Cardiac muscle cell (in vitro differentiated cells and primary cell): Measurements from ENCODE around the gene HSD17B10. TPM values are rescaled to one million over a fixed set of nuclear protein-coding genes. Genes with fewer than 3 reads are reported as not detected.
"Not testable (repeated sequence)": the region's sequence is repeated elsewhere in the genome, so short reads cannot be mapped to it uniquely, and the experiment has no call there.

Source experiments
- DNase-seq, 2 donors: peaks; one replicate each; pipeline versions ENCODE4 v3.0.0 to v3.0.0-alpha.2; 2010 to 2017; ENCODE audit warnings: low read depth in 1 of 2, low spot score in 1 of 2
- H3K27ac ChIP-seq: fragments of 200-600 bp; sonication (generic); 2 replicates; pipeline ENCODE4 v1.5.1; 2016
- H3K27me3 ChIP-seq: fragments of 200-600 bp; sonication (generic); 2 replicates; pipeline ENCODE4 v1.6.0; 2016; ENCODE audit warnings: control low read depth
- H3K36me3 ChIP-seq: fragments of 200-600 bp; sonication (generic); 2 replicates; pipeline ENCODE4 v1.5.1; 2016; ENCODE audit warnings: control low read depth
- H3K4me1 ChIP-seq: fragments of 200-600 bp; sonication (generic); 2 replicates; pipeline ENCODE4 v1.8.1; 2017; ENCODE audit warnings: low read depth, mild to moderate bottlenecking, mixed run types
- H3K4me3 ChIP-seq: fragments of 200-600 bp; sonication (generic); 2 replicates; pipeline ENCODE4 v1.5.1; 2016; ENCODE audit warnings: mild to moderate bottlenecking
- H3K9me3 ChIP-seq: fragments of 200-600 bp; sonication (generic); 2 replicates; pipeline ENCODE4 v1.5.1; 2017; ENCODE audit warnings: low read depth, mild to moderate bottlenecking, control low read depth
- polyA plus RNA-seq: library from polyadenylated mRNA; unstranded; fragments of >200 nt; fragmentation: Nextera tagmentation; extraction: Ambion mirVana; gene quantifications from 2 replicates; pipeline ENCODE4 v1.2.1, GENCODE V29; 2016
- total RNA-seq: library from RNA; depleted of rRNA; stranded (reverse); fragments of >200 nt; gene quantifications from 2 replicates; pipeline ENCODE4 v1.2.3, GENCODE V29; 2016
- TF ChIP-seq, protein P1 (sequence below): IDR thresholded peaks from 2 replicates; pipeline ENCODE4 v1.5.1; 2012; ENCODE audit warnings: low read depth, mild to moderate bottlenecking, low read length

The HSD17B10 gene
- total and polyA plus RNA-seq, 2 experiments from 2014 or later, result 78.4 to 249 TPM

GRCh38 chrX:53476371-53476770 is 42.2 kb upstream of the HSD17B10 start:
- no peak overlapping the region for H3K4me3 ChIP-seq
- H3K36me3 ChIP-seq, result no peaks in the 10 kb centered on the region
- no peaks in the 10 kb centered on the region for H3K27me3 ChIP-seq
- H3K9me3 ChIP-seq, result no peaks in the 10 kb centered on the region
- no peak for DNase-seq
- no peak overlapping the region for H3K27ac ChIP-seq
- H3K4me1 ChIP-seq, result no peaks in the 10 kb centered on the region
- TF ChIP-seq, protein P1, sequence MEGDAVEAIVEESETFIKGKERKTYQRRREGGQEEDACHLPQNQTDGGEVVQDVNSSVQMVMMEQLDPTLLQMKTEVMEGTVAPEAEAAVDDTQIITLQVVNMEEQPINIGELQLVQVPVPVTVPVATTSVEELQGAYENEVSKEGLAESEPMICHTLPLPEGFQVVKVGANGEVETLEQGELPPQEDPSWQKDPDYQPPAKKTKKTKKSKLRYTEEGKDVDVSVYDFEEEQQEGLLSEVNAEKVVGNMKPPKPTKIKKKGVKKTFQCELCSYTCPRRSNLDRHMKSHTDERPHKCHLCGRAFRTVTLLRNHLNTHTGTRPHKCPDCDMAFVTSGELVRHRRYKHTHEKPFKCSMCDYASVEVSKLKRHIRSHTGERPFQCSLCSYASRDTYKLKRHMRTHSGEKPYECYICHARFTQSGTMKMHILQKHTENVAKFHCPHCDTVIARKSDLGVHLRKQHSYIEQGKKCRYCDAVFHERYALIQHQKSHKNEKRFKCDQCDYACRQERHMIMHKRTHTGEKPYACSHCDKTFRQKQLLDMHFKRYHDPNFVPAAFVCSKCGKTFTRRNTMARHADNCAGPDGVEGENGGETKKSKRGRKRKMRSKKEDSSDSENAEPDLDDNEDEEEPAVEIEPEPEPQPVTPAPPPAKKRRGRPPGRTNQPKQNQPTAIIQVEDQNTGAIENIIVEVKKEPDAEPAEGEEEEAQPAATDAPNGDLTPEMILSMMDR, result no peak

DNA sequence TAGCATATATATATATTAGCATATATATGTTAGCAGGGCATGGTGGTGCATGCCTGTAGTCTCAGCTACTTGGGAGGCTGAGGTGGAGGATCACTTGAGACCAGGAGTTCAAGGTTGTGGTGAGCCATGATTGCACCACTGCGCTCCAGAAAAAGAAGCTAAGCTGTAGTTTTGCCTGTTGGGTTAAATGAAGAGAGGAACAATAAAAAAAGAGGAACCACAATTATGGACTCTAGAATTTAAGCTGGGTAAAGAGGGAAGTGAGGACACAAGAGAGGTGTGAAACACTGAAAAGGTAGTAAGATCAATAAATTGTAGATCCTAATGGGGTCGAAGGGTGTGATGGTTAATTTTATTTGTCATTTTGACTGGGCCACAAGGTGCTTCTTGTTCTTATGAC is 40.5 kb upstream of the HSD17B10 start:
- H3K4me3 ChIP-seq, result no peak overlapping the region
- TF ChIP-seq, protein P1, result no peak
- no peak overlapping the region for H3K27ac ChIP-seq
- DNase-seq, result no peak
- H3K4me1 ChIP-seq, result no peaks in the 10 kb centered on the region
- no peaks in the 10 kb centered on the region for H3K9me3 ChIP-seq
- H3K36me3 ChIP-seq, result no peaks in the 10 kb centered on the region
- no peaks in the 10 kb centered on the region for H3K27me3 ChIP-seq

DNA sequence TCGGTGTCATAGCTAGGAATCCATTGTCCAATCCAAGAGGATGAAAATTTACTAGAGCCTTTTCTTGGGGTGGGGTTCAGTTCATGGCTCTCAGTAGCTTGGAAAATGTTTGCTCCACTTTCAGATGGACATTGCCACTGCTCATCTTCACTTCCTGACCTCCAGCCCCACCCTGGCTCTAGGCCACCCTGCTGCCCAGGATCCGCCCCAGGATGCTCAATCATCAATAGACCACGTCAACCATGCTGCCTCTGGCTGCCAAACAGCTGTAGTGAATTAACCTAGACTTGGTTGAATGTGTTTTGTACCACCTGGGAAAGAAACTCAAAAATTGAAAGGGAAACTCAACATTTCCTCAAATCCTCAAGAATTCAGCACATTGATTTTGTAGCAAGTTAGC is 37.2 kb upstream of the HSD17B10 start:
- TF ChIP-seq, protein P1, result no peak
- Histone ChIP-seq H3K4me1 (no peaks in the 10 kb centered on the region), H3K36me3 (no peaks in the 10 kb centered on the region), H3K4me3 (no peak overlapping the region), H3K9me3 (no peaks in the 10 kb centered on the region), H3K27ac (no peak overlapping the region), H3K27me3 (no peaks in the 10 kb centered on the region)
- DNase-seq, result no peak

- H3K27me3 ChIP-seq, DNase-seq, H3K9me3 ChIP-seq, H3K27ac ChIP-seq, H3K4me3 ChIP-seq, H3K36me3 ChIP-seq, H3K4me1 ChIP-seq: not testable (repeated sequence)
These were observed 34.5 kb upstream of the HSD17B10 start for GRCh38 chrX:53468659-53469058.

- no peaks in the 10 kb centered on the region for H3K4me1 ChIP-seq
- H3K4me3 ChIP-seq, result no peak overlapping the region
- H3K27ac ChIP-seq, result no peak overlapping the region
- peak in 1 of 2 donors; percentile 20 for DNase-seq
- no peaks in the 10 kb centered on the region for H3K9me3 ChIP-seq
- TF ChIP-seq, protein P1, result peak; percentile 25
- H3K27me3 ChIP-seq, result no peaks in the 10 kb centered on the region
- no peaks in the 10 kb centered on the region for H3K36me3 ChIP-seq
These were observed 23.9 kb upstream of the HSD17B10 start for GRCh38 chrX:53458082-53458481.

DNA sequence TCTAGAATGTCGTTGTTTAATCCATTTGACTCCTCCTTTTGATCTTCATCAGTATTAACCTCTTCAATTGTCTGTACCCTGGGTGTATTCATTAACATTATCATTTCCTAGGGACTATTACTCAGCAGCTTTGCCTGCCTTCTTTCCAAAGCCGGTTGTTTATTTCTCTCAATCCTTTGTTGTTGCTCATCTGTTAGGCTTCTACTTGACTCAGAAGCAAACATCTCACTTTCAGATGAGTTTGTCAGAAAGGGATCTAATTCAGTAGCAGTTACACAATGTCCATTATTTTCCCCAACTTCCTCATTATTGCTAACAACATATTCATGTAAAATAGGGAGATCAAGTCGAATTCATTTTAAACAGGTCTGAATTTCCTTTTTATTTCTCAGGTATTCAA is 22.1 kb upstream of the HSD17B10 start:
- H3K27me3 ChIP-seq, result no peaks in the 10 kb centered on the region
- no peaks in the 10 kb centered on the region for H3K4me1 ChIP-seq
- H3K36me3 ChIP-seq, result no peaks in the 10 kb centered on the region
- DNase-seq, result no peak
- no peak overlapping the region for H3K27ac ChIP-seq
- TF ChIP-seq, protein P1, result no peak
- no peaks in the 10 kb centered on the region for H3K9me3 ChIP-seq
- no peak overlapping the region for H3K4me3 ChIP-seq
